ENCODE results near the gene ZBTB20. TPM values are rescaled to one million over a fixed set of nuclear protein-coding genes. Genes with fewer than 3 reads are reported as not detected.
A peak's percentile ranks its signal among the peaks of the same experiment; 100 is the strongest.

Gene ZBTB20
- total and polyA plus RNA-seq, 5 experiments from 2014 or later: 16.5 to 50.8 (median 22.0) TPM

DNA sequence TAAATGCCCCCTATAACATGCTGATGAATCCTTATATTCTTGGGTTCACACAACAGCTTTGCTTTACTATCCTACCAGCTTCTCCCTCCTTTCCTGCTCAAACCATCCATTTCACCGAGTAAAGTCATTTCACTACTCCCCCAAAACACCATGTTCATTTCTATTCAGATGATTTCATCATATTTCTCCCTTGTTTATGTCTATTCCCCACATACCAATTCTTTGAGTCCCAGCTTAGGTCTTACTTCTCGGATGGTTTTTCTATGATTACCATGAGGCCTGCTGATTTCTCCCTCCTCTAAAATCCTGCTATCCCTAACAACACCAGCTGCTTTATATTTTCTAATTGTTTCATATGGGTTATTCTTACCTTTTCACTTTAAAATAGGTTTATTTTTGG is 621.8 kb downstream of the ZBTB20 start:
- no peak for DNase-seq
- H3K4me1 Mint-ChIP-seq: no peaks in the 10 kb centered on the region
- no peaks in the 10 kb centered on the region for H3K27me3 Mint-ChIP-seq
- H3K36me3 Mint-ChIP-seq: peaks cover 0 to 5% (median 5%) of the 10 kb centered on the region in 3 donors
- no peak overlapping the region for H3K27ac Mint-ChIP-seq
- no peak for ATAC-seq
- POLR2A ChIA-PET: no interaction called here
- no peaks in the 10 kb centered on the region for H3K9me3 Mint-ChIP-seq
- H3K4me3 Mint-ChIP-seq: no peak overlapping the region

DNA sequence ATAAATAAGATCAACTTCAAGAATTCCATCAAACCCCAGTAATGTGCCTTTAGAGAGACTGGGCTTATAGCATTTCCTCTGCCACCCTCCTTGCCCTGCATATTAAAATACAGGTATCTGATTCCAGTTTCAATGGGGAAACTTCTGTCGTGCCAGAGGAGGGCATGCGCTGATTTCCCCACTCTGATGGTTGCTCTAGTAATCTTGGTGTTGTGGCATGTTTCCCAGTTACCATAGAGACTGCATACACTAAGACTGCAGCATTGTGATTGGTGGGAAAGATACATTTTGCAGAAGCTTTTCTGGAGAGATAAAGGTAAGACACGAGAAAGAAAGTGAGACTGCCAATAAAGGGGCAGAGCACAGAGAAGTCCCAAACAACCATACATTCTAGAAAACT is 627.7 kb downstream of the ZBTB20 start:
- DNase-seq: peak in 1 of 10 donors; percentile 1
- Mint-ChIP-seq H3K4me3 (no peak overlapping the region), H3K27me3 (no peaks in the 10 kb centered on the region), H3K9me3 (no peaks in the 10 kb centered on the region), H3K36me3 (peaks cover 4 to 15% (median 13%) of the 10 kb centered on the region in 3 donors), H3K27ac (no peak overlapping the region), H3K4me1 (peaks cover 0 to 4% (median 0%) of the 10 kb centered on the region in 4 donors)
- ATAC-seq: peak; percentile 47 to 69
- POLR2A ChIA-PET: no interaction called here

DNA sequence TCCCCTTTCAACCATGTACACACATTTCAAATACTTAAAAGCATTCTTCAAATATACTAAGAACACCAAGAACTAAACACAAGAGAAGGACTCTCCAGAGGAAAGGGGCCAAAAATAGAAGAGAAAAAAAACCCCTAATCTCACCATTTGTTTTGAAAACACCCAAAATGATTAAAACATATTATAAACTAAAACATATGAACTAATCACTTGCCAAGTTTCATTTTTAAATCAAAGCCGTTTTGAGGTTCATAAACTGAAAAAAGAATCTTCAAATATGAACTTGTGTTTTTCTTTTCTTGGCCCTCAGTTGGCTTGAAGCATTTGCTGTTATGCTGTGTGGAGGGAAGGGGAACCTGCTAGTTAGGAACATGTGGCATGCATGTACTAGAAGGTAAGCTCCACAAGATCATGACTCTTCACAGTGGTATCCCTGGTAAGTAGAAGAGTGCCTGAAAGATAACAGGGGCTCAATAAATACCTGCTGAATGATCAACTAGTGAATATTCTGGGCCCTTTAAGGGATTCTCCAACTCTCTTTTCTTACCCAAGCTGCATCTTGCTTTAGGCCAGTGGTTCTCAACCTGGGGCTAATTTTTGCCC is 628.8 kb downstream of the ZBTB20 start:
- H3K4me3 Mint-ChIP-seq: no peak overlapping the region
- no peak for DNase-seq
- H3K9me3 Mint-ChIP-seq: no peaks in the 10 kb centered on the region
- peaks cover 4 to 20% (median 18%) of the 10 kb centered on the region in 3 donors for H3K36me3 Mint-ChIP-seq
- no peak overlapping the region for H3K27ac Mint-ChIP-seq
- H3K4me1 Mint-ChIP-seq: peaks cover 0 to 6% (median 0%) of the 10 kb centered on the region in 4 donors
- POLR2A ChIA-PET: no interaction called here
- no peak for ATAC-seq
- H3K27me3 Mint-ChIP-seq: no peaks in the 10 kb centered on the region

DNA sequence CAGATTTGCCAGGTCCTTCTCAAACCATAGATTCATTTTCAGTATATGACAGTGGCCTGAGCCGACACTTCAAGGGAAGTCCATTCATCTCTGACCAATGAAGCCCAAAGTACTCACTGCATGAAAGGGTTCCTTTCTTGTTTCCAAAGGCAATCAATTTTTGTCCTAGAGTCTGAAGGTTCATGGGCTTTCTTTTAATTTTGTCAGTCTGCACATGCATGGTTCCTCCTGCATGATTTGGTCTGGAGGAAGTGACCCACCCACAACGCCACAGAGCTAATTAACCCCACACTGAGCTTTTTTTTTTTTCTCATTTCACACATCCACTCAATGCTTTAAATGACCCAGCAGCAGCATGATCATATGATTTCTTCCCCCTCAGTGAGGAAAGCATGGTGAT is 636.9 kb downstream of the ZBTB20 start:
- DNase-seq: no peak
- no peak for ATAC-seq
- Mint-ChIP-seq H3K4me1 (peaks cover 2 to 13% (median 6%) of the 10 kb centered on the region in 4 donors), H3K9me3 (no peaks in the 10 kb centered on the region), H3K27me3 (no peaks in the 10 kb centered on the region), H3K4me3 (no peak overlapping the region), H3K27ac (no peak overlapping the region), H3K36me3 (peaks cover 0 to 20% (median 14%) of the 10 kb centered on the region in 3 donors)
- POLR2A ChIA-PET: interaction anchor here (0.7 kb wide), 1 partner anchor 11 kb away, joined by 3 read pairs; no protein-coding TSS in a partner anchor

- Mint-ChIP-seq H3K27me3 (no peaks in the 10 kb centered on the region), H3K36me3 (peaks cover 0 to 19% (median 14%) of the 10 kb centered on the region in 3 donors), H3K27ac (no peak overlapping the region), H3K4me1 (peaks cover 7 to 13% (median 10%) of the 10 kb centered on the region in 4 donors), H3K9me3 (no peaks in the 10 kb centered on the region), H3K4me3 (no peak overlapping the region)
- DNase-seq: no peak
- POLR2A ChIA-PET: no interaction called here
- no peak for ATAC-seq
Observed at GRCh38 chr3:114509756-114510155, 637.3 kb downstream of the ZBTB20 start.

DNA sequence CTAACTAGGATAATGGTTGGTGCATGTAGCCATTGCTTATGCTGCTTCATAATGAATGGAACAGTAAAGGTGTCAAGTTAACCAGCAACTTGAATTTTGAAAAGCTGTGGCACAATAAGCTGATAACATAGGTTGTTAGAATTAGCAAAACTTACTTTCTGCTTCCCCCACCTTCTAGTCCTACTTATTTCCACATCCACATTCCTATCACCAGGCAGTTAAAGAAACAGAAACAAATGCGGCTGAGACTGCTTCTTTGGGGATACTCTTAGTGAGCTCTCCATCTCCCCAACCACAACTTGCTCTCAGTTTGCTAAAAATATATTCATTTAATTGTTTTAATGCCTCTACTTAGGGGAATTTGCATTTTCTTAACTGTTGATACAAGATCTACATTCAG is 638.1 kb downstream of the ZBTB20 start:
- H3K9me3 Mint-ChIP-seq: no peaks in the 10 kb centered on the region
- H3K27ac Mint-ChIP-seq: no peak overlapping the region
- H3K4me1 Mint-ChIP-seq: peaks cover 10 to 19% (median 15%) of the 10 kb centered on the region in 4 donors
- no peak for ATAC-seq
- DNase-seq: no peak
- no peak overlapping the region for H3K4me3 Mint-ChIP-seq
- POLR2A ChIA-PET: no interaction called here
- peaks cover 0 to 18% (median 8%) of the 10 kb centered on the region in 3 donors for H3K36me3 Mint-ChIP-seq
- H3K27me3 Mint-ChIP-seq: no peaks in the 10 kb centered on the region

GRCh38 chr3:114508208-114508607 is 638.9 kb downstream of the ZBTB20 start:
- peak overlapping the region in 1 of 10 donors; percentile 2 for H3K27ac Mint-ChIP-seq
- no peak overlapping the region for H3K4me3 Mint-ChIP-seq
- peaks cover 10 to 23% (median 20%) of the 10 kb centered on the region in 4 donors for H3K4me1 Mint-ChIP-seq
- POLR2A ChIA-PET: no interaction called here
- H3K9me3 Mint-ChIP-seq: no peaks in the 10 kb centered on the region
- H3K27me3 Mint-ChIP-seq: no peaks in the 10 kb centered on the region
- ATAC-seq (no peak), DNase-seq (no peak)
- H3K36me3 Mint-ChIP-seq: peaks cover 0 to 13% (median 8%) of the 10 kb centered on the region in 3 donors

GRCh38 chr3:114506591-114507300 is 640.3 kb downstream of the ZBTB20 start:
- no peaks in the 10 kb centered on the region for H3K27me3 Mint-ChIP-seq
- H3K27ac Mint-ChIP-seq: no peak overlapping the region
- no peak for ATAC-seq
- POLR2A ChIA-PET: no interaction called here
- H3K9me3 Mint-ChIP-seq: no peaks in the 10 kb centered on the region
- no peak overlapping the region for H3K4me3 Mint-ChIP-seq
- DNase-seq: no peak
- peaks cover 0 to 9% (median 5%) of the 10 kb centered on the region in 3 donors for H3K36me3 Mint-ChIP-seq
- peaks cover 15 to 35% (median 31%) of the 10 kb centered on the region in 4 donors for H3K4me1 Mint-ChIP-seq

GRCh38 chr3:114504941-114505628 is 642.0 kb downstream of the ZBTB20 start:
- H3K27ac Mint-ChIP-seq: no peak overlapping the region
- DNase-seq: no peak
- H3K4me1 Mint-ChIP-seq: peaks cover 16 to 41% (median 35%) of the 10 kb centered on the region in 4 donors
- ATAC-seq: no peak
- peaks cover 0 to 7% (median 0%) of the 10 kb centered on the region in 3 donors for H3K36me3 Mint-ChIP-seq
- H3K27me3 Mint-ChIP-seq: no peaks in the 10 kb centered on the region
- no peak overlapping the region for H3K4me3 Mint-ChIP-seq
- POLR2A ChIA-PET: no interaction called here
- H3K9me3 Mint-ChIP-seq: no peaks in the 10 kb centered on the region

DNA sequence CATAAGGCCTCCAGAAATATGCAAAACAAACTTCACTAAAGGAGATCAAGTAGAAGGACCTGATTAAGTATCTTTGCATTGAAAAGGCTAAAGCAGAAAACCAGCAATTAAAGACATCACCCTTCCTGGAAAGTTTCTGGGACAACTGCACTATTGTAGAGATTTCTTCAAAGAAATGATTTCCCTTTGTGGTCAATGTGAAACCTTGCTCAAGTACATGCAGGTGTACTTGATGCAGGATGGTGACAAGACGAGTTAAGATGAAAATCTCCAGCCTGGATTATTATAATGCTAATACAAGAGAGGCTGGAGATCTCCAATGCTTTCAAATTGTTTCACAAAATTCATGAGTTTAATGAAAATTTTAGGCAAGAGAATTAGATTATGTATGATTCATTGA is 644.9 kb downstream of the ZBTB20 start:
- peaks cover 22 to 61% (median 47%) of the 10 kb centered on the region in 4 donors for H3K4me1 Mint-ChIP-seq
- peak overlapping the region in 1 of 10 donors; percentile 15 for H3K4me3 Mint-ChIP-seq
- POLR2A ChIA-PET: no interaction called here
- ATAC-seq (no peak), DNase-seq (no peak)
- no peaks in the 10 kb centered on the region for H3K9me3 Mint-ChIP-seq
- peaks cover 0 to 2% (median 0%) of the 10 kb centered on the region in 5 donors for H3K27me3 Mint-ChIP-seq
- no peak overlapping the region for H3K27ac Mint-ChIP-seq
- H3K36me3 Mint-ChIP-seq: peaks cover 5 to 22% (median 8%) of the 10 kb centered on the region in 3 donors

- Mint-ChIP-seq H3K4me3 (peak overlapping the region in 9 of 10 donors; percentile 1 to 67 (median 37)), H3K36me3 (peaks cover 5 to 22% (median 8%) of the 10 kb centered on the region in 3 donors), H3K27me3 (peaks cover 0 to 2% (median 0%) of the 10 kb centered on the region in 5 donors), H3K27ac (no peak overlapping the region), H3K4me1 (peaks cover 24 to 58% (median 44%) of the 10 kb centered on the region in 4 donors), H3K9me3 (no peaks in the 10 kb centered on the region)
- POLR2A ChIA-PET: no interaction called here
- DNase-seq: peak in 3 of 10 donors; percentile 30 to 44 (median 38)
- ATAC-seq: peak; percentile 70 to 74
Observed at GRCh38 chr3:114499976-114500375, 647.1 kb downstream of the ZBTB20 start.

DNA sequence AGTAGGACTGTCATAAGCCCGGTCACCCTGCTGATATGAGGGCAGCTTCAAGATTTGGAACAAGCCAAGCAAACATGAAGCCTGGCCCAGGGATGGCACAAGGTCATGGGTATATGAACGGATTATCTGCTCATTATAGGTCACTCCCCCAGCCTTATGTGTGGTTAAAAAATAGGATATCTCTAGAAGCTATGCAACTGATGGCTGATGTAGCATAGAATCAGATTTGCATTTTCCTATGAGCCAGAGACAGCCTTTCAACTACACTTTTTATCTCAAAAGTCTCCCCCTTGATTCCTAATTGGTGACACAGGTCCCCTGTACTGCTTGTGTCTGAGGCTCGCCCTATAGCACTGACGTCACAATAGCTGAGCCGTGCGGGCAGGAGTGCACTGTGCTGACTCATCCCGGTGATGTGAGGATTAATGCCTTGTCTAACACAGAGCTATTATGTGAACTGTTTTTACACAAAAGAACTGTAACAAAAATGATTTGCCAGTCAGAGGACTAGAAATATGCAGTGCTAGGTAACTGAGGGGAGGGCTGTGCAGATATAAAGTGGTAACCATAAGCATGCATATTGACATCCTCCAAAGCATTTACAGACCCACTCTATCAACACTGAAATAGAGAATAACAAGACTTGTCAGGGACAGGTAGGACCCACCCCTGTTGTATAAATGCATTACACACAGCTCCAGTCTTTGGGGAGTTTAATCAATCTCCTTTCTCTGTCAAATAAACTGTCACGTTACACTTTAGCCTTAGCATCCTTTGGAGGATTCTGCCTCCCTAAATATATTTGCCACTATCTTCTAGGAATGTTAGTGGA is 648.3 kb downstream of the ZBTB20 start:
- no peak overlapping the region for H3K4me3 Mint-ChIP-seq
- no peak overlapping the region for H3K27ac Mint-ChIP-seq
- no peaks in the 10 kb centered on the region for H3K9me3 Mint-ChIP-seq
- ATAC-seq: no peak
- H3K36me3 Mint-ChIP-seq: peaks cover 5 to 19% (median 8%) of the 10 kb centered on the region in 3 donors
- H3K4me1 Mint-ChIP-seq: peaks cover 23 to 46% (median 34%) of the 10 kb centered on the region in 4 donors
- DNase-seq: no peak
- H3K27me3 Mint-ChIP-seq: peaks cover 0 to 2% (median 0%) of the 10 kb centered on the region in 5 donors
- POLR2A ChIA-PET: interaction anchor here (0.6 kb wide), 1 partner anchor 12 kb away, joined by 3 read pairs; no protein-coding TSS in a partner anchor
